Testis (tissue), 2 donors: ENCODE results near the gene TASP1.

ENCODE experiments used
- POLR2A ChIP-seq: fragments of 450-650 bp; IDR thresholded peaks from one replicate; pipeline ENCODE4 v1.6.1; 2017; ENCODE audit warnings: antibody characterized with exemption, mild to moderate bottlenecking, moderate library complexity
- TF ChIP-seq, protein P1 (sequence below), 3 experiments: fragments of 450-650 bp in 2 of 3; fragments of 200-600 bp in 1 of 3; sonication (generic) in 1 of 3; IDR thresholded peaks; one replicate each; pipeline ENCODE4 v1.5.1; 2016 to 2019; ENCODE audit warnings: antibody characterized with exemption in 3 of 3, mild to moderate bottlenecking in 2 of 3, moderate library complexity in 1 of 3

DNA sequence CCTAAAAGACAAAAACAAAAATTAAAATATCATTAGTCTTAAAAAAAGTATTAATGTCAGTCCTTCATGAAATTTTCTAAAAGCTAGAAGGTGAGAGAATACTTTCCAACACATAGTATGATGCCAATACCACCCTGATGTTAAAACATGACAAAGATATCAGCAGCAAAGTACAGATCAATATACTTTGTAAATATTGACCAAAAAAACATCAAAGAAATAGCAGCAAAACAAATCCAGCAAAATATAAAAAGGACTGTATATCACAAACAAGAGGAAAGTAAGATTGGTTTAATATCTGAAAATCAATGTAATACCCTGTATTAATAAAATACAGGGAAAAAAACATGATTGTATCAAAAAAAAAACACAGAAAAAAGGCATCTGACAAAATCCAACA, 51.4 kb downstream of the TASP1 start:
- TF ChIP-seq, protein P1, sequence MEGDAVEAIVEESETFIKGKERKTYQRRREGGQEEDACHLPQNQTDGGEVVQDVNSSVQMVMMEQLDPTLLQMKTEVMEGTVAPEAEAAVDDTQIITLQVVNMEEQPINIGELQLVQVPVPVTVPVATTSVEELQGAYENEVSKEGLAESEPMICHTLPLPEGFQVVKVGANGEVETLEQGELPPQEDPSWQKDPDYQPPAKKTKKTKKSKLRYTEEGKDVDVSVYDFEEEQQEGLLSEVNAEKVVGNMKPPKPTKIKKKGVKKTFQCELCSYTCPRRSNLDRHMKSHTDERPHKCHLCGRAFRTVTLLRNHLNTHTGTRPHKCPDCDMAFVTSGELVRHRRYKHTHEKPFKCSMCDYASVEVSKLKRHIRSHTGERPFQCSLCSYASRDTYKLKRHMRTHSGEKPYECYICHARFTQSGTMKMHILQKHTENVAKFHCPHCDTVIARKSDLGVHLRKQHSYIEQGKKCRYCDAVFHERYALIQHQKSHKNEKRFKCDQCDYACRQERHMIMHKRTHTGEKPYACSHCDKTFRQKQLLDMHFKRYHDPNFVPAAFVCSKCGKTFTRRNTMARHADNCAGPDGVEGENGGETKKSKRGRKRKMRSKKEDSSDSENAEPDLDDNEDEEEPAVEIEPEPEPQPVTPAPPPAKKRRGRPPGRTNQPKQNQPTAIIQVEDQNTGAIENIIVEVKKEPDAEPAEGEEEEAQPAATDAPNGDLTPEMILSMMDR (IDR thresholded peaks at IDR 0.05), result no peak
- TF ChIP-seq POLR2A, result no peak
